ENCODE data around the gene MYH10. TPM values are rescaled to one million over a fixed set of nuclear protein-coding genes. Genes with fewer than 3 reads are reported as not detected.
"Not testable (repeated sequence)": the region's sequence is repeated elsewhere in the genome, so short reads cannot be mapped to it uniquely, and the experiment has no call there.

The MYH10 gene
- total RNA-seq, 1 donor from 2014 or later, result 7.6 TPM

- intact Hi-C loops (cut with micrococcal nuclease), result no loop called here
Observed at GRCh38 chr17:8557176-8557806, 73.2 kb downstream of the MYH10 start.

- intact Hi-C loops (cut with micrococcal nuclease), result no loop called here
Observed at GRCh38 chr17:8556074-8556473, 74.5 kb downstream of the MYH10 start.

GRCh38 chr17:8555062-8555461 lies 75.5 kb downstream of the MYH10 start:
- intact Hi-C loops (cut with micrococcal nuclease), result no loop called here

- intact Hi-C loops (cut with micrococcal nuclease), result no loop called here
Observed at GRCh38 chr17:8552577-8553320, 77.8 kb downstream of the MYH10 start.

GRCh38 chr17:8542599-8543502 lies 87.7 kb downstream of the MYH10 start:
- intact Hi-C loops (cut with micrococcal nuclease), result no loop called here

- intact Hi-C loops (cut with micrococcal nuclease), result not testable (repeated sequence)
Observed at GRCh38 chr17:8539976-8540375, 90.5 kb downstream of the MYH10 start.

- intact Hi-C loops (cut with micrococcal nuclease), result no loop called here
Observed at GRCh38 chr17:8537734-8538133, 92.8 kb downstream of the MYH10 start.

GRCh38 chr17:8534498-8535188 lies 95.9 kb downstream of the MYH10 start:
- intact Hi-C loops (cut with micrococcal nuclease), result no loop called here

GRCh38 chr17:8532021-8532420 lies 98.5 kb downstream of the MYH10 start:
- intact Hi-C loops (cut with micrococcal nuclease), result no loop called here

GRCh38 chr17:8522577-8522976 lies 107.9 kb downstream of the MYH10 start:
- intact Hi-C loops (cut with micrococcal nuclease), result no loop called here

- intact Hi-C loops (cut with micrococcal nuclease), result no loop called here
Observed at GRCh38 chr17:8520981-8521380, 109.5 kb downstream of the MYH10 start.

GRCh38 chr17:8518850-8519249 lies 111.7 kb downstream of the MYH10 start:
- intact Hi-C loops (cut with micrococcal nuclease), result no loop called here

- intact Hi-C loops (cut with micrococcal nuclease), result no loop called here
Observed at GRCh38 chr17:8518326-8518725, 112.2 kb downstream of the MYH10 start.

- intact Hi-C loops (cut with micrococcal nuclease), result no loop called here
Observed at GRCh38 chr17:8514801-8515200, 115.7 kb downstream of the MYH10 start.

GRCh38 chr17:8506145-8506544 lies 124.4 kb downstream of the MYH10 start:
- intact Hi-C loops (cut with micrococcal nuclease), result no loop called here

- intact Hi-C loops (cut with micrococcal nuclease), result no loop called here
Observed at GRCh38 chr17:8504460-8505207, 125.9 kb downstream of the MYH10 start.

- intact Hi-C loops (cut with micrococcal nuclease), result no loop called here
Observed at GRCh38 chr17:8503807-8504206, 126.7 kb downstream of the MYH10 start.

GRCh38 chr17:8503368-8503767 lies 127.2 kb downstream of the MYH10 start:
- intact Hi-C loops (cut with micrococcal nuclease), result no loop called here

GRCh38 chr17:8502126-8502525 lies 128.4 kb downstream of the MYH10 start:
- intact Hi-C loops (cut with micrococcal nuclease), result no loop called here

GRCh38 chr17:8500609-8501008 lies 129.9 kb downstream of the MYH10 start:
- intact Hi-C loops (cut with micrococcal nuclease), result no loop called here

GRCh38 chr17:8499614-8500013 lies 130.9 kb downstream of the MYH10 start:
- intact Hi-C loops (cut with micrococcal nuclease), result no loop called here
